Small intestine (tissue), 7 donors: ENCODE measurements around the gene B3GALNT1. TPM values are rescaled to one million over a fixed set of nuclear protein-coding genes. Genes with fewer than 3 reads are reported as not detected.
A peak's percentile ranks its signal among the peaks of the same experiment; 100 is the strongest.
"Not testable (repeated sequence)": the region's sequence is repeated elsewhere in the genome, so short reads cannot be mapped to it uniquely, and the experiment has no call there.

Source experiments
- DNase-seq, 2 donors: peaks; one replicate each; pipeline versions ENCODE4 v3.0.0 to v3.0.0-alpha.2; 2013
- FAIRE-seq: peaks from 2 replicates; lab custom pipeline; 2012; peaks lifted over from hg19 to GRCh38; lab: Jason Lieb, UNC
- H3K27ac ChIP-seq, 3 donors: one replicate each; pipeline ENCODE4 v1.5.1; 2013; ENCODE audit warnings: low read length in 2 of 3, mild to moderate bottlenecking in 2 of 3, control low read depth in 1 of 3, inconsistent platforms in 1 of 3, low read depth in 1 of 3, moderate library complexity in 1 of 3
- H3K27me3 ChIP-seq, 3 donors: one replicate each; pipeline ENCODE4 v1.6.1; 2013; ENCODE audit warnings: low read length in 3 of 3, inconsistent platforms in 1 of 3; ENCODE audit not compliant: control insufficient read depth in 3 of 3, insufficient read depth in 3 of 3
- H3K36me3 ChIP-seq, 3 donors: one replicate each; pipeline ENCODE4 v1.6.1; 2013; ENCODE audit warnings: low read length in 3 of 3, inconsistent platforms in 1 of 3, low read depth in 1 of 3, mild to moderate bottlenecking in 1 of 3, moderate library complexity in 1 of 3; ENCODE audit not compliant: control insufficient read depth in 3 of 3, insufficient read depth in 2 of 3
- H3K4me1 ChIP-seq, 3 donors: one replicate each; pipeline ENCODE4 v1.6.1; 2013; ENCODE audit warnings: low read length in 2 of 3, inconsistent platforms in 1 of 3, low read depth in 1 of 3, mild to moderate bottlenecking in 1 of 3, moderate library complexity in 1 of 3; ENCODE audit not compliant: control insufficient read depth in 3 of 3, insufficient read depth in 2 of 3
- H3K4me3 ChIP-seq, 3 donors: one replicate each; pipeline ENCODE4 v1.5.1; 2013; ENCODE audit warnings: low read length in 3 of 3, control low read depth in 1 of 3, inconsistent platforms in 1 of 3, low read depth in 1 of 3, mild to moderate bottlenecking in 1 of 3, moderate library complexity in 1 of 3
- H3K9me3 ChIP-seq, 2 donors: one replicate each; pipeline ENCODE4 v1.6.1; 2013; ENCODE audit warnings: low read depth in 1 of 2, low read length in 1 of 2; ENCODE audit not compliant: control insufficient read depth in 2 of 2, insufficient read depth in 1 of 2
- WGBS, 3 donors: extraction: QIAGEN DNeasy Blood & Tissue Kit; methylation state at CpG; one replicate each; pipeline ENCODE4 v1.1.7; 2013; 5-methylcytosine and 5-hydroxymethylcytosine counted together
- polyA plus RNA-seq, 4 donors: library from polyadenylated mRNA; stranded (reverse) in 3 of 4; unstranded in 1 of 4; fragments of 200-250 nt in 3 of 4; fragments of 120-200 nt in 1 of 4; gene quantifications; one replicate each; pipeline versions ENCODE4 v1.2.1 to v1.2.3, GENCODE V29; 2013
- donor health status: healthy with polysubstance abuse.
- donor health status: control.
- donor health status: control.
- donor health status: Bipolar disorder and iron deficiency.
- donor health status: healthy.

Gene B3GALNT1
- polyA plus RNA-seq, 4 donors, result 0.81 to 9.7 (median 4.3) TPM; not detected in 1

DNA sequence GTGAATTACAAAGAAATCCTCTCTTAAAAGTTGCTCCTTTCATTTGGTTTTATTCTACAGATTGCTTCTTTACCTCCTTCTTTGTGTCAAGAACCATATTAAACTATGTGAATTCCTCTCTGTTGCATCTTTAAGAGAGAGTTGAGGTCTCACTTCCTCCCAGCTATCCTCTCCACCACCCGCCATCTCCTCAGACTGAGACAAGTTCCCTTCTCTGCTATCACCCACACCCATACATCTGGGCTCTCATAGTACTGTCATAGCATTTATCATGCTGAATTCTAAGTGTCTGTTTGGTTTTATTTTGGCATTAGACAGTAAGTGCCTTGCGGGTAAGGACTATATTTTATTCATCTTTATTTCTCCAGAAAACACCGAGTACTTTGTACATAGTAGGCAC lies 54.2 kb downstream of the B3GALNT1 start:
- H3K36me3 ChIP-seq, result no peaks in the 10 kb centered on the region
- DNase-seq (no peak), FAIRE-seq (no peak)
- no peak overlapping the region for H3K4me3 ChIP-seq
- H3K27me3 ChIP-seq, result no peaks in the 10 kb centered on the region
- 69 to 95% (median 86%) methylated on average over 3 of the region's 3 CpGs for WGBS, 3 donors
- H3K27ac ChIP-seq, result no peak overlapping the region
- H3K9me3 ChIP-seq, result no peaks in the 10 kb centered on the region
- H3K4me1 ChIP-seq, result no peaks in the 10 kb centered on the region

DNA sequence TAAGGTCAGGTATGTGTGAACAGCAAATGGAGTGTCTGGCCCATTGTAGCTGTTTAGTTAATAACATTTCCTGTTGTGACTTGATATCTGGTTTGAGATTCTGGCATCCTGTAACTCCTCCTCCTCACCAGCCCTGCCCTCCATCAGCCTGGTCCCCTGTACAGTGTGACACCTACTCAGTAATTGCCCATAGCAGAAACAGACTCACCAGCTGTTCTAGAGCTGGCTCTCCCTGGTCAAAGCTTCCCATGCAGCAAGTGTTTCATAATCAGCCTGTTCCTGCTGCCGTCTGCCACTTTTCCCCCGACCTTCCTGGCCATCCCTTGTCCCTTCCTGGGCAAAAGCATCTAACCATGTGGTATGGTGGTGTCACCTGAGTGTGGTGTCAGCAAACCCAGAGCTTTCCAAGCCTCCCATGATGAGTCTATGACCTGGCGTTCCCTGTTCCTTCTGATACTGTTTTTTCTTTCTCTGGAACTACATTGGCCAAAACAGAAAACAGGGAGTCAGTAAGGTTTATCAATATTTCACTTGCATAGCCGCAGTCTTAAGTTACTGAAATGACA lies 55.4 kb downstream of the B3GALNT1 start:
- Histone ChIP-seq H3K9me3 (no peaks in the 10 kb centered on the region), H3K27ac (no peak overlapping the region), H3K4me3 (no peak overlapping the region), H3K36me3 (no peaks in the 10 kb centered on the region), H3K4me1 (no peaks in the 10 kb centered on the region), H3K27me3 (no peaks in the 10 kb centered on the region)
- WGBS, 3 donors, result 79 to 84% (median 80%) methylated on average over 4 of the region's 4 CpGs
- no peak for FAIRE-seq
- DNase-seq, result no peak

DNA sequence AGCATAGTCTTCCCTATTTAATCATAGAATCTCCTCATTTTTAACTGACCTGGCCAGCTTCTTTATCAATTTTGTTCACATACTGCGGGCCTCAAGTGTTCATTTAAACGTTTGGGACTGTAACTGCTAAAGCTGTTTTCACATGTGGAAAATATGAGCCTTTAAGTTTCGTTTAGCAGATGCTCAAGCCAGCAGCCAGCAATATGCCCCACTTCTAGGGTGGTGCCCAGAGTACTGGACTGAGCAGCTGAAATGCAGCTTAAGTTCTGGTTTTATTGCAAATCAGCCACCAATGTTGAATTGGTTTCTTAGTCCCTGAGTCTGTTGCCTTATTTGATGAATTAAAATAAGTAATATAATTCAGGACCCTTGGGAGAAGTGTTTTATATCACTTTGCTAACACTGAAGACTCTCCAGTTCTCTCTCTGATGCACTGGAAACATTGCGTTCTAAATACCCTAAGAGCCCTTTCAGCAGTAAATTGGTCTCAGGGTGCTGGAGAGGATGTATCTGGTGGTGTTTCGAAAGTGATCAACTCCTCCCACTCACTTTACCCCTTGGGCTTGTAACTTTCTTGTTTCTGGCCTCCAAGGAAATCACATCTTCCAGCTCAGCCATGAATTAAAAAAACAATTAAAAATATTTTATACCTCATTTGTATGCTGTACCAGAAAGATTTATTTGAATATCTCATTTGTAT lies 61.7 kb downstream of the B3GALNT1 start:
- Histone ChIP-seq H3K4me1 (no peaks in the 10 kb centered on the region), H3K27me3 (no peaks in the 10 kb centered on the region), H3K4me3 (no peak overlapping the region), H3K36me3 (no peaks in the 10 kb centered on the region), H3K9me3 (no peaks in the 10 kb centered on the region), H3K27ac (no peak overlapping the region)
- 79 to 88% (median 85%) methylated on average over 5 of the region's 5 CpGs for WGBS, 3 donors
- FAIRE-seq (no peak), DNase-seq (no peak)

DNA sequence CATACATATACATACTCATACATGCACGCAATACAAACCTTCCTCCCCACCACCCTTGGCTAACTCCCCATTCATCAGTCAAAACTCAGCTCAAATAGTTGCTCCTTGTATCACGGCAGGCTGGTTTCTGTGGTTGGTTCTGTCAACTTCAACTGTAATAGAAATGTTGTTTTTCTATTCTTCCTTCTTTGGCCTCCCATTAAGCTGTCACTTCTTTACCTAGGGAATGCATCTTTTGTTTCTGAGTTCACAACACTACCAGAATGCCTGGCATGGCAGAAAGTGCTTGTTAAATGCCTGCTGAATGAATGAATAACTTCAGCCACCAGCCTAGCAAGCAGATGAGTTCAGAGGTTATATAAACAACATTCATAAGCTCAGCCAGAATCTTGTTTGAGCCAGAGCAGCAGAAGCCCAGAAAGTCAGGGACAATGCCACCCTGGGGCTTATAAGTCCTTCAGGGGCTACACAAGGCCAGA lies 63.1 kb downstream of the B3GALNT1 start:
- H3K36me3 ChIP-seq, result no peaks in the 10 kb centered on the region
- FAIRE-seq (no peak), DNase-seq (peak in 1 of 2 donors; percentile 8)
- no peaks in the 10 kb centered on the region for H3K27me3 ChIP-seq
- H3K9me3 ChIP-seq, result no peaks in the 10 kb centered on the region
- 75 to 87% (median 85%) methylated on average over 2 of the region's 2 CpGs for WGBS, 3 donors
- no peak overlapping the region for H3K4me3 ChIP-seq
- no peak overlapping the region for H3K27ac ChIP-seq
- H3K4me1 ChIP-seq, result no peaks in the 10 kb centered on the region

DNA sequence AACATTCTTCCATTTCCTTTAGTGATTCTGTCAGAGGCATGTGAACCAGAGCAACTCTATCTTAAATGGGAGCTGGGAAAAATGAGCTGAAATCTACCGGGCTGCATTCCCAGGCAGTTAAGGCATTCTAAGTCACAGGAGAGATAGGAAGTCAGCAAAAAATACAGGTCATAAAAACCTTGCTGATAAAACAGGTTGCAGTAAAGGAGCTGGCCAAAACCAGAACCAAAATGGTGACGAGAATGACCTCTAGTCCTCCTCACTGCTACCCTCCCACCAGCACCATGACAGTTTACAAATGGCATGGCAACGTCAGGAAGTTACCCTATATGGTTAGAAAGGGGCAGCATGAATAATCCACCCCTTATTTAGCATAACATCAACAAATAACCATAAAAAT lies 66.4 kb downstream of the B3GALNT1 start:
- DNase-seq (peak in 1 of 2 donors; percentile 9), FAIRE-seq (no peak)
- H3K36me3 ChIP-seq, result no peaks in the 10 kb centered on the region
- H3K4me1 ChIP-seq, result no peaks in the 10 kb centered on the region
- H3K27me3 ChIP-seq, result no peaks in the 10 kb centered on the region
- 61 to 70% (median 62%) methylated on average over 3 of the region's 3 CpGs for WGBS, 3 donors
- H3K27ac ChIP-seq, result no peak overlapping the region
- no peak overlapping the region for H3K4me3 ChIP-seq
- no peaks in the 10 kb centered on the region for H3K9me3 ChIP-seq

DNA sequence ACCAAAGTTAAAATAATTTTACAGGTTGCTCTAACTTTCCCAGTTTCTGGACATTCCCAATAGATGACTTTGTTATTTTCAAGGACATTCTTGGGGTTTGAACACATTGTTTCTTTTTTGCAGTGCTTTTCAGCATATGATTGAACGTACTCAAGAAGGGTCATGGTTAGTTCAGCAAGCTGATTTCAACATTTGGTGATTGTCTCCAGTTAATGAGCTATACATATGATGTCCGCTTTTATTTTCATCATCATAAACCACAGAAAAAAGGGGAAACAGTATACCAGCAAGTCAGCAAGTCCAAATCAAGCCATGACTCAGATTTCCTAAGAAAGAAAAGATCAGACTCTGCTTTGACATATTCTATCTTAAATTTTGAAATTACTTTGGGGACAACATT lies 69.4 kb downstream of the B3GALNT1 start:
- no peaks in the 10 kb centered on the region for H3K4me1 ChIP-seq
- no peak for DNase-seq
- WGBS, 3 donors, result 46 to 75% (median 72%) methylated on average over 2 of the region's 2 CpGs

DNA sequence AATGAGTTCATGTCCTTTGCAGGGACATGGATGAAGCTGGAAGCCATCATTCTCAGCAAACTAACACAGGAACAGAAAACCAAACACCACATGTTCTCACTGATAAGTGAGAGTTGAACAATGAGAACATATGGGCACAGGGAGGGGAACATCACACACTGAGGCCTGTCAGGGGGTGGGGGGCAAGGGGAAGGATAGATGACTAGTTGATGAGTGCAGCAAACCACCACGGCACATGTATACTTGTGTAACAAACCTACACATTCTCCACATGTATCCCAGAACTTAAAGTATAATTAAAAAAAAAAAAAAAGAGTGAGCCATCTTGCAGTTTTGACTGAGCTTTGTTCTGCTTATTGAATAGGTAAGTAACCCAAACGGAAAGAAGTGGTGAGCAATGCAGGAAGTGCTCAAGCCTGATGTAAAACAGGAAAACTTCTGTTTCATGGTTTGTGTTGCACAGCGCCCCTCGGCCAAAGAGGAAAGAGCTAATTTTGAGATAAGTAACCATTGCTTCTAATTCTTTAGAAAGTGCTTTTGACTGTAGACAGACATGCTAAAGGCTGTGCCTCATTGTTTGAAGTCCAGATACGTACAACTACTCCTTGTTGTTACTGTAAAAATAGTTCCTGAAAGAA lies 70.1 kb downstream of the B3GALNT1 start:
- not testable (repeated sequence) for DNase-seq, H3K36me3 ChIP-seq, H3K4me1 ChIP-seq, FAIRE-seq, H3K9me3 ChIP-seq, H3K27ac ChIP-seq, H3K27me3 ChIP-seq, H3K4me3 ChIP-seq
- WGBS, 3 donors, result 51 to 80% (median 61%) methylated on average over 5 of the region's 5 CpGs

More for the DNA sequence above, 69.4 kb downstream of the B3GALNT1 start:
- FAIRE-seq, result no peak
- H3K9me3 ChIP-seq, result no peaks in the 10 kb centered on the region
- no peaks in the 10 kb centered on the region for H3K27me3 ChIP-seq
- H3K36me3 ChIP-seq, result no peaks in the 10 kb centered on the region
- H3K27ac ChIP-seq, result no peak overlapping the region
- H3K4me3 ChIP-seq, result no peak overlapping the region
